Activated B cell treated with CpG ODN at 0.5 μM for 24 hours (primary cell): ENCODE measurements around the gene SNRNP25. TPM values are rescaled to one million over a fixed set of nuclear protein-coding genes. Genes with fewer than 3 reads are reported as not detected.

Experiments used
- ATAC-seq: fragments of 200-7000 bp; cut with Tn5 transposase; one replicate; pipeline ENCODE4 v1.10.0; 2021; ENCODE audit warnings: low read depth, mild to moderate bottlenecking, moderate library complexity
- CTCF ChIA-PET: fragments of 350-600 bp; sonication (Branson Sonifier 250); formaldehyde crosslinking; loops from one replicate; lab custom pipeline; 2021; ENCODE audit warnings: antibody characterized with exemption; lab: Charles Lee
- POLR2A ChIA-PET: fragments of 350-600 bp; sonication (Branson Sonifier 250); formaldehyde crosslinking; loops from one replicate; lab custom pipeline; 2021; ENCODE audit warnings: antibody characterized with exemption; lab: Charles Lee
- DNase-seq: peaks from one replicate; pipeline ENCODE4 v3.0.0; 2022
- H3K27ac Mint-ChIP-seq: one replicate; pipeline ENCODE4 v1.8.0; 2020; ENCODE audit warnings: mixed read lengths
- H3K27me3 Mint-ChIP-seq: one replicate; pipeline ENCODE4 v1.8.0; 2021; ENCODE audit warnings: mixed read lengths
- H3K36me3 Mint-ChIP-seq: one replicate; pipeline ENCODE4 v1.8.0; 2021; ENCODE audit warnings: low read depth, mixed read lengths
- H3K4me1 Mint-ChIP-seq: one replicate; pipeline ENCODE4 v1.8.0; 2021; ENCODE audit warnings: mixed read lengths
- H3K4me3 Mint-ChIP-seq: one replicate; pipeline ENCODE4 v1.8.0; 2020; ENCODE audit warnings: mild to moderate bottlenecking, mixed read lengths
- H3K9me3 Mint-ChIP-seq: one replicate; pipeline ENCODE4 v1.8.0; 2020; ENCODE audit warnings: mixed read lengths
- CTCF ChIP-seq: fragments of 200-600 bp; IDR thresholded peaks from one replicate; pipeline ENCODE4 v1.8.0; 2022; ENCODE audit warnings: antibody characterized with exemption, mild to moderate bottlenecking
- intact Hi-C: fragments of 100-400 bp; cut with micrococcal nuclease; formaldehyde crosslinking; loops from one replicate; pipeline ENCODE4 v1.15.1; 2024
- total RNA-seq: library from RNA; stranded (reverse); gene quantifications from 2 replicates; pipeline ENCODE4 v1.2.3, GENCODE V29; 2022

Gene SNRNP25
- total RNA-seq, 1 donor from 2014 or later: 34.9 TPM

GRCh38 chr16:106623-107324 is 53.1 kb downstream of the SNRNP25 start:
- no peak overlapping the region for H3K27ac Mint-ChIP-seq

More at GRCh38 chr16:106623-107324, 53.1 kb downstream of the SNRNP25 start:
- H3K27me3 Mint-ChIP-seq: no peaks in the 10 kb centered on the region
- no peaks in the 10 kb centered on the region for H3K4me1 Mint-ChIP-seq
- H3K36me3 Mint-ChIP-seq: peaks cover 43% of the 10 kb centered on the region
- DNase-seq (no peak), ATAC-seq (peak; percentile 81)
- intact Hi-C loops: loop anchor here (1.0 to 2.0 kb wide), 3 partner anchors 42 to 256 kb away; no protein-coding TSS in a partner anchor
- H3K4me3 Mint-ChIP-seq: no peak overlapping the region
- H3K9me3 Mint-ChIP-seq: no peaks in the 10 kb centered on the region
- ChIA-PET CTCF (interaction anchor here (0.6 to 4.0 kb wide), 17 partner anchors 10 to 264 kb away, joined by 3 to 22 read pairs (median 4); partner anchors contain the start of genes AXIN1, MRPL28 and RHBDF1), POLR2A (interaction anchor here (0.7 to 1.1 kb wide), 6 partner anchors 33 to 561 kb away, joined by 3 to 8 read pairs (median 6); partner anchors contain the start of gene FAM234A)
- no peak for TF ChIP-seq CTCF

Other genes with a start within 250 kb of the SNRNP25 start
- 26.5 and 30.6 TPM in 2 replicates for gene POLR3K, start 220 bp upstream of the SNRNP25 start, total RNA-seq
- 0.67 and 1.3 TPM in 2 replicates for gene RHBDF1, start 18.8 kb downstream of the SNRNP25 start, total RNA-seq
- gene MPG, start 24.4 kb downstream of the SNRNP25 start, total RNA-seq: 51.7 and 53.6 TPM in 2 replicates
- gene NPRL3, start 84.8 kb downstream of the SNRNP25 start, total RNA-seq: 40.4 and 42.5 TPM in 2 replicates
- not detected in 2 replicates for gene HBZ, start 98.8 kb downstream of the SNRNP25 start, total RNA-seq
- gene HBM, start 112.2 kb downstream of the SNRNP25 start, total RNA-seq: not detected in 2 replicates
- gene HBA2, start 119.0 kb downstream of the SNRNP25 start, total RNA-seq: 90.7 and 104 TPM in 2 replicates
- gene HBA1, start 122.9 kb downstream of the SNRNP25 start, total RNA-seq: 109 and 111 TPM in 2 replicates
- gene HBQ1, start 126.6 kb downstream of the SNRNP25 start, total RNA-seq: not detected in 2 replicates
- gene LUC7L, start 175.6 kb downstream of the SNRNP25 start, total RNA-seq: 85.0 and 100 TPM in 2 replicates
- 45.9 and 49.6 TPM in 2 replicates for gene FAM234A, start 181.0 kb downstream of the SNRNP25 start, total RNA-seq
- not detected in 2 replicates for gene RGS11, start 222.1 kb downstream of the SNRNP25 start, total RNA-seq
- not detected in 2 replicates for gene ARHGDIG, start 226.8 kb downstream of the SNRNP25 start, total RNA-seq
- gene PDIA2, start 229.3 kb downstream of the SNRNP25 start, total RNA-seq: not detected in 2 replicates